GM18870 (cell line): ENCODE results near the gene B3GALT4.

Experiments used
- ATAC-seq: cut with Tn5 transposase; IDR thresholded peaks from one replicate; pipeline ENCODE4 v1.9.1; 2021; ENCODE audit warnings: moderate library complexity; ENCODE audit not compliant: unreplicated experiment

Gene B3GALT4

GRCh38 chr6:33313709-33314514, 37.0 kb downstream of the B3GALT4 start, which contains the start of gene TAPBP:
TSS of gene TAPBP (minus strand) at chr6:33314078. CDS start at chr6:33314041, 37 bp downstream.
- no peak for ATAC-seq

DNA sequence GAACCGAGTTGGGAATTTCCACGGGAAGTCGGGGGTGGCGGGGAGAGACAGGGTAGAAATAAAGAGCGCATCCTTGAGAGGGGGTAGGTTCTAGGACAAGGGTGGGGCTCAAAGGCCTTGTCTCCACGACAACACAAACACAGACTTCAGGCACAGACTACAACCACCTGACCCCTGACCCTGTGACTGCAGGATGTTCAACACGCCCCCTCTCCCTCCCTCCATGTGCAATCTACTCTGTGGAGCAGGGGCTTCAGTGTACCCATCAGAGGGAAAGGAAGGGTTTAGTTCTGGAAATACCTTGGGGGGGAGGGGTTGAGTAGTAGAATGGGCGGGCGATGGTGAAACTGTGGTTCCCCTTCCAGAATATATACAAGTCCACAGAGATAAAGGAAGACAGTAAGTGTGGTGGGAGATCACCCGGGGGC, 37.6 kb downstream of the B3GALT4 start:
- ATAC-seq, result no peak

DNA sequence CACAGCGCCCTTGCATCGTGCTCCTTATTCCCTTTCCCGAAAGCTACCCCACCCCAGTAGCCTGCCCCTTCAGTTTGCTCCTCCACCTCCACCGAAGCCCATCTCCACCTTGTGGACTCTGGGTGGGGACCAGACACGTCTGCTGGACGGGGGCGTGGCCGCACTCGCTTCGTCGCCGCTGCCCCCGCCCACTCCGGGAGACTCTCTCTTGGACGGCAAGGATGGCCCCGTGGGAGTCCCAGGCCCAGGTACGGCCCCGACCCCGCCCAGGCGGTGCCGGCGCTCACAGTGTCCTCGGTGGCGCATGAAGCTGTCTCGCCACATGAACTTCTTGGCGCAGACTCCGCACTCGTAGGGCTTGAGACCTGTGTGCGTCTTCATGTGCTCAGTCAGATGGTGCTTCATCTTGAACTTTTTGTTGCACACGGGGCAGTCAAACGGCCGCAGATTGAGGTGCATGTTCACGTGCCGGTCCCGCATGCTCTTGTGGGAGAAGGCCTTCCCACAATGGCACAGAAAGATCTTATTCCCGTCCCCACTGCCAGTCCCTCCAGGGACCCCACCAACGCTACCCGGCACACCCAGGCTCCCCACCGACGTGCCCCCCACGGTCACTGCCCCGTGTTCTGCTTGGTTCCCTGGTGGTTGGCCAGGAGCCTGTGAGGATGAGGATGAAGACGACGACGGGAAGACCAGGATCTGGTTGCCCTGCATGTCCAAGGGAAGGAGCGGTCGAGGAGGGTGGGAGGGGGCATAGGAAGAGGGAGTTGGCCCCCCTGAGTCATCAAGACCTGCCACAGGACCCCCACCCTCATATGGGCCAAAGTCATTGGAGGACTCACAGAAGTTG, 38.2 kb downstream of the B3GALT4 start:
- ATAC-seq, result no peak

- no peak for ATAC-seq
Observed at GRCh38 chr6:33315793-33316602, 39.1 kb downstream of the B3GALT4 start.

GRCh38 chr6:33316603-33317418, 39.9 kb downstream of the B3GALT4 start:
- ATAC-seq, result no peak

GRCh38 chr6:33317419-33317668, 40.4 kb downstream of the B3GALT4 start:
- ATAC-seq, result no peak

DNA sequence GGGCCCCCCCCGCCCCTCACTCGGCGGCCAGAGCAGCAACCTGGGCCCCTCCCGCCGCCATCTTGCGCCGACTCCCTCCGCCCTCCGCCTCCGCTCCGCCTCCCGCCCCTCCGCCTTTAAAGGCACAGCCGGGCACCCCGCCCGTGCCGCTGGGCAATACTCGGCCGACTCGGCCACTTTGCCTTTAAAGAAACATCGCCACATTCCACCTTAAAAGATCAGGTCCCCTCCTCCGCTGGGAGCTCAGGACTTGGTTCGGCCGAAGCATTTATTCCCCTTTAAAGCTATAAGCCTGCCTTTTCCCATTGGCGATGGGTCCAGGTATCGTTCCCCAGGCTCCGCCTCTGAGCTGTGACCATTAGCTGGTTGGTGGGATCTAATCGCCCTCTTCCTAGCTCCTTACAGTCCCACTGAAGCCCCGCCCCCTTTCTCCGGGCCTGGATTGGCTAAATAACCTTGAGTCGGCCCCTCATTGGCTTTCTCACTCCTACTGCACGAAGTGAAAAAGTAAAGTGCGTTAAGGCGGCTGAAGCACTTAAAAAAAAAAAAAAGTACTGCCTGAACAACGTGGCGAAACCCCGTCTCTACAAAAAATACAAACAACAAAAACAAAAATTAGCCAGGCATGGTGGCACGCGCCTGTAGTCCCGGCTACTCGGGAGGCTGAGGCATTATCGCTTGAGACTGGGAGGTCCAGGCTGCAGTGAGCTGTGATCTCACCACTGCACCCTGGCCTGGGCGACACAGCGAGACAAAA, 40.9 kb downstream of the B3GALT4 start, which contains the start of gene ZBTB22:
TSS of gene ZBTB22 (minus strand) at position 76 of the 757 bp plus-strand sequence. CDS start 828 bp downstream, outside the sequence.
- ATAC-seq, result peak; percentile 59

GRCh38 chr6:33318426-33319073, 41.6 kb downstream of the B3GALT4 start:
- no peak for ATAC-seq

DNA sequence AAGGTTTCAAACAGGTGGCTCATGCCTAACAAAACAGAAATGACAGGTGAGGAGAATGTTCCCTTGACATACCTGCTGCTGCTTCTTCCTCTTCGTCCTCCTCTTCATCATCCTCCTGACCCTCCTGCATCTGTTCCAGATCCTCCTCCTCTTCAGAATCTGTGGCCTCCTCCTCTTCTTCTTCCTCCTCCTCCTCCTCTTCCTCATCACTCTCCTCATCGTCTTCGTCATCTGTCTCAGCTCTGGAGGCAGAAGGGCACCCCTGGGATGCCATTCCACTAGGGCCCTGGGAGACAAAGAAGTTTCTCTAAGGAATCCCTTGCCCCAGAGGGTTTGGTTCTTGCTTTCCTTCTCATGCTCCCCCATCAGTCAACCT, 43.0 kb downstream of the B3GALT4 start:
- no peak for ATAC-seq

GRCh38 chr6:33320315-33321181, 43.6 kb downstream of the B3GALT4 start:
- no peak for ATAC-seq

GRCh38 chr6:33321227-33321626, 44.3 kb downstream of the B3GALT4 start:
- no peak for ATAC-seq

GRCh38 chr6:33323623-33323948, 46.7 kb downstream of the B3GALT4 start:
- no peak for ATAC-seq

- ATAC-seq, result no peak
Observed at GRCh38 chr6:33324125-33324524, 47.2 kb downstream of the B3GALT4 start.
